PC-3 (cell line): Measurements from ENCODE around the gene DLL4. TPM values are rescaled to one million over a fixed set of nuclear protein-coding genes. Genes with fewer than 3 reads are reported as not detected.

ENCODE experiments used
- ATAC-seq: fragments of 200-7000 bp; cut with Tn5 transposase; 2 replicates; pipeline ENCODE4 v1.9.1; 2020; ENCODE audit warnings: mild to moderate bottlenecking, moderate library complexity
- BruUV-seq: library from RNA; stranded (reverse); fragments of 400-500 nt; replicated peaks from 2 replicates; lab custom pipeline; 2021; lab: Mats Ljungman, UMichigan
- CTCF ChIA-PET: fragments of 300-600 bp; sonication (Branson Sonifier 250); formaldehyde crosslinking; loops from one replicate; lab custom pipeline; 2022; ENCODE audit warnings: antibody characterized with exemption; lab: Charles Lee
- POLR2A ChIA-PET: fragments of 300-600 bp; sonication (Branson Sonifier 250); formaldehyde crosslinking; loops from one replicate; lab custom pipeline; 2022; ENCODE audit warnings: antibody characterized with exemption; ENCODE audit not compliant: unreplicated experiment; lab: Charles Lee
- DNase-seq: peaks from one replicate; pipeline ENCODE4 v3.0.0-alpha.2; 2015
- H2AFZ ChIP-seq: fragments of 300-600 bp; sonication (generic); 2 replicates; pipeline ENCODE4 v1.6.0; 2016; ENCODE audit warnings: antibody characterized with exemption, low read length
- H3F3A ChIP-seq: fragments of 300-600 bp; sonication (generic); one replicate; pipeline ENCODE4 v1.6.0; 2017; ENCODE audit warnings: antibody characterized with exemption, low read length, control low read depth, mild to moderate bottlenecking; ENCODE audit not compliant: unreplicated experiment
- H3K27ac ChIP-seq: fragments of 300-600 bp; sonication (generic); 2 replicates; pipeline ENCODE4 v1.5.1; 2016; ENCODE audit warnings: mild to moderate bottlenecking, low read length
- H3K27me3 ChIP-seq: fragments of 300-600 bp; sonication (generic); 2 replicates; pipeline ENCODE4 v1.6.1; 2016; ENCODE audit warnings: low read length, mixed read lengths
- H3K36me3 ChIP-seq: fragments of 300-600 bp; sonication (generic); 2 replicates; pipeline ENCODE4 v1.6.1; 2016; ENCODE audit warnings: low read depth, mixed run types, low read length, mixed read lengths
- H3K4me1 ChIP-seq: fragments of 300-600 bp; sonication (generic); 2 replicates; pipeline ENCODE4 v1.5.1; 2016; ENCODE audit warnings: low read length; ENCODE audit not compliant: insufficient read depth
- H3K4me2 ChIP-seq: fragments of 300-600 bp; sonication (generic); 2 replicates; pipeline ENCODE4 v1.6.0; 2016; ENCODE audit warnings: low read length
- H3K4me3 ChIP-seq: fragments of 300-600 bp; sonication (generic); 2 replicates; pipeline ENCODE4 v1.5.1; 2016; ENCODE audit warnings: mild to moderate bottlenecking, low read length, mixed read lengths
- H3K79me2 ChIP-seq: fragments of 300-600 bp; sonication (generic); 2 replicates; pipeline ENCODE4 v1.6.1; 2017; ENCODE audit warnings: low read length, mixed read lengths
- H3K9ac ChIP-seq: fragments of 300-600 bp; sonication (generic); 2 replicates; pipeline ENCODE4 v1.6.0; 2016; ENCODE audit warnings: mild to moderate bottlenecking, low read length
- H3K9me2 ChIP-seq: fragments of 300-600 bp; sonication (generic); replicated peaks from 2 replicates; pipeline ENCODE4 v1.6.1; 2016; ENCODE audit warnings: mixed run types, low read length, mixed read lengths
- H3K9me3 ChIP-seq: fragments of 300-600 bp; sonication (generic); 2 replicates; pipeline ENCODE4 v1.6.1; 2016; ENCODE audit warnings: low read length, mixed read lengths
- H4K20me1 ChIP-seq: fragments of 300-600 bp; sonication (generic); 2 replicates; pipeline ENCODE4 v1.6.1; 2016; ENCODE audit warnings: low read length, mixed read lengths
- CTCF ChIP-seq: fragments of 300-600 bp; sonication (generic); conservative IDR thresholded peaks from 2 replicates; pipeline ENCODE4 v1.5.1; 2017; ENCODE audit warnings: antibody characterized with exemption, low read depth, mild to moderate bottlenecking, low read length
- EZH2 ChIP-seq: fragments of 300-600 bp; sonication (generic); IDR thresholded peaks from one replicate; pipeline ENCODE4 v1.6.1; 2017; ENCODE audit warnings: antibody characterized with exemption, mild to moderate bottlenecking, low read length; ENCODE audit not compliant: unreplicated experiment
- EZH2phosphoT487 ChIP-seq: fragments of 300-600 bp; sonication (generic); IDR thresholded peaks from 2 replicates; pipeline ENCODE4 v1.6.1; 2018; ENCODE audit warnings: mild to moderate bottlenecking, antibody characterized with exemption, low read length, borderline replicate concordance
- intact Hi-C: fragments of 100-400 bp; cut with micrococcal nuclease; formaldehyde crosslinking; loops from 2 replicates; pipeline ENCODE4 v1.9.0; 2023
- total RNA-seq: library from RNA; depleted of rRNA; stranded (reverse); fragments of >200 nt; gene quantifications from 2 replicates; pipeline ENCODE4 v1.2.3, GENCODE V29; 2014

Gene DLL4
- total RNA-seq, 1 experiment from 2014 or later: 2.2 TPM

GRCh38 chr15:40955141-40955903 lies 26.2 kb downstream of the DLL4 start:
- H3K27ac ChIP-seq: no peak overlapping the region
- no peaks in the 10 kb centered on the region for H3K36me3 ChIP-seq
- intact Hi-C loops: no loop called here
- POLR2A ChIA-PET: no interaction called here
- no peaks in the 10 kb centered on the region for H4K20me1 ChIP-seq
- no TSS peak for BruUV-seq
- H3K9me2 ChIP-seq: no peaks in the 10 kb centered on the region
- no peak overlapping the region for H3K9ac ChIP-seq
- ATAC-seq (no peak), DNase-seq (no peak)
- CTCF ChIA-PET: no interaction called here
- H3K4me2 ChIP-seq: no peak overlapping the region
- H3F3A ChIP-seq: no peaks in the 10 kb centered on the region
- H3K27me3 ChIP-seq: no peaks in the 10 kb centered on the region
- H2AFZ ChIP-seq: no peak overlapping the region
- H3K79me2 ChIP-seq: no peaks in the 10 kb centered on the region
- H3K4me1 ChIP-seq: peaks cover 16% of the 10 kb centered on the region
- H3K4me3 ChIP-seq: no peak overlapping the region
- TF ChIP-seq EZH2phosphoT487: no peak
- TF ChIP-seq CTCF: no peak
- TF ChIP-seq EZH2: no peak
- H3K9me3 ChIP-seq: no peaks in the 10 kb centered on the region

- no peaks in the 10 kb centered on the region for H3K9me2 ChIP-seq
- no peak overlapping the region for H3K4me2 ChIP-seq
- TF ChIP-seq EZH2 (no peak), CTCF (no peak), EZH2phosphoT487 (no peak)
- no peaks in the 10 kb centered on the region for H3K79me2 ChIP-seq
- ChIA-PET CTCF (no interaction called here), POLR2A (interaction anchor here (0.6 kb wide), 1 partner anchor 15 kb away, joined by 3 read pairs; no protein-coding TSS in a partner anchor)
- BruUV-seq: no TSS peak
- DNase-seq (no peak), ATAC-seq (no peak)
- no peak overlapping the region for H3K27ac ChIP-seq
- H3K36me3 ChIP-seq: no peaks in the 10 kb centered on the region
- H3F3A ChIP-seq: no peaks in the 10 kb centered on the region
- intact Hi-C loops: no loop called here
- no peaks in the 10 kb centered on the region for H3K27me3 ChIP-seq
- no peaks in the 10 kb centered on the region for H3K9me3 ChIP-seq
- H4K20me1 ChIP-seq: no peaks in the 10 kb centered on the region
- H3K9ac ChIP-seq: no peak overlapping the region
- peaks cover 23% of the 10 kb centered on the region for H3K4me1 ChIP-seq
- no peak overlapping the region for H3K4me3 ChIP-seq
- no peak overlapping the region for H2AFZ ChIP-seq
Measured at GRCh38 chr15:40955930-40956540, 26.9 kb downstream of the DLL4 start.

GRCh38 chr15:40956541-40956982 lies 27.4 kb downstream of the DLL4 start:
- H3K4me1 ChIP-seq: peaks cover 26% of the 10 kb centered on the region
- no peaks in the 10 kb centered on the region for H4K20me1 ChIP-seq
- ChIA-PET CTCF (no interaction called here), POLR2A (no interaction called here)
- no peaks in the 10 kb centered on the region for H3K36me3 ChIP-seq
- H3K9me2 ChIP-seq: no peaks in the 10 kb centered on the region
- no peaks in the 10 kb centered on the region for H3F3A ChIP-seq
- H3K79me2 ChIP-seq: no peaks in the 10 kb centered on the region
- BruUV-seq: no TSS peak
- no peak overlapping the region for H3K9ac ChIP-seq
- no peak overlapping the region for H2AFZ ChIP-seq
- no peak overlapping the region for H3K4me2 ChIP-seq
- H3K27ac ChIP-seq: no peak overlapping the region
- no peaks in the 10 kb centered on the region for H3K9me3 ChIP-seq
- DNase-seq: no peak
- no peaks in the 10 kb centered on the region for H3K27me3 ChIP-seq
- H3K4me3 ChIP-seq: no peak overlapping the region
- intact Hi-C loops: no loop called here
- TF ChIP-seq EZH2phosphoT487 (no peak), CTCF (no peak), EZH2 (no peak)
- no peak for ATAC-seq
